Breast epithelium (tissue), 4 donors: ENCODE results near the gene IGSF22. TPM values are rescaled to one million over a fixed set of nuclear protein-coding genes. Genes with fewer than 3 reads are reported as not detected.

Experiments
- DNase-seq, 2 donors: peaks; one replicate each; pipeline ENCODE4 v3.0.0-alpha.2; 2019; ENCODE audit warnings: low spot score in 2 of 2
- H3K27ac ChIP-seq, 2 donors: fragments of 200-600 bp; sonication (generic) in 1 of 2; one replicate each; pipeline ENCODE4 v1.5.1; 2016 to 2019; ENCODE audit warnings: mild to moderate bottlenecking in 1 of 2
- H3K27me3 ChIP-seq, 2 donors: fragments of 200-600 bp; sonication (generic) in 1 of 2; one replicate each; pipeline versions ENCODE4 v1.5.1 to v1.6.0; 2017 to 2019; ENCODE audit warnings: control low read depth in 1 of 2, mild to moderate bottlenecking in 1 of 2
- H3K36me3 ChIP-seq: fragments of 200-600 bp; one replicate; pipeline ENCODE4 v1.5.1; 2019
- H3K4me1 ChIP-seq, 2 donors: fragments of 200-600 bp; sonication (generic); one replicate each; pipeline ENCODE4 v1.5.1; 2016 to 2019; ENCODE audit warnings: control low read depth in 1 of 2
- H3K4me3 ChIP-seq, 3 donors: fragments of 200-600 bp; sonication (generic); 1 replicate in 2 of 3; 2 replicates in 1 of 3; pipeline ENCODE4 v1.5.1; 2016 to 2019; ENCODE audit warnings: mild to moderate bottlenecking in 3 of 3, moderate library complexity in 2 of 3
- H3K9me3 ChIP-seq, 2 donors: fragments of 200-600 bp; sonication (generic) in 1 of 2; one replicate each; pipeline ENCODE4 v1.5.1; 2016 to 2019; ENCODE audit warnings: control low read depth in 1 of 2
- CTCF ChIP-seq, 3 donors: fragments of 450-650 bp; IDR thresholded peaks; one replicate each; pipeline ENCODE4 v1.5.1; 2016 to 2017; ENCODE audit warnings: antibody characterized with exemption in 3 of 3, mild to moderate bottlenecking in 3 of 3, moderate library complexity in 3 of 3
- POLR2A ChIP-seq: fragments of 450-650 bp; IDR thresholded peaks from one replicate; pipeline ENCODE4 v1.6.1; 2016; ENCODE audit warnings: antibody characterized with exemption, mild to moderate bottlenecking, moderate library complexity
- POLR2AphosphoS5 ChIP-seq, 3 donors: sonication (generic); formaldehyde crosslinking; IDR thresholded peaks; one replicate each; pipeline ENCODE4 v1.6.1; 2017; ENCODE audit warnings: antibody characterized with exemption in 3 of 3
- intact Hi-C: fragments of 100-400 bp; cut with DNase I; formaldehyde crosslinking; loops from one replicate; pipeline ENCODE4 v1.15.1; 2023; ENCODE audit warnings: low total_unique reads
- total RNA-seq, 3 donors: library from RNA; depleted of rRNA; stranded (reverse); fragments of >200 nt; gene quantifications; one replicate each; pipeline ENCODE4 v1.1.0, GENCODE V29; 2016

Gene IGSF22
- total RNA-seq, 3 donors from 2014 or later = 0.44 to 0.66 TPM; not detected in 1

- Histone ChIP-seq H3K27ac (peak overlapping the region in 1 of 2 donors; percentile 61), H3K9me3 (no peaks in the 10 kb centered on the region), H3K4me3 (no peak overlapping the region), H3K36me3 (no peaks in the 10 kb centered on the region), H3K27me3 (no peaks in the 10 kb centered on the region), H3K4me1 (no peaks in the 10 kb centered on the region)
- TF ChIP-seq POLR2AphosphoS5 (IDR thresholded peaks at IDR 0.05) (no peak), POLR2A (no peak), CTCF (IDR thresholded peaks at IDR 0.05) (no peak)
- intact Hi-C loops = no loop called here
- peak in 1 of 2 donors; percentile 56 for DNase-seq
Measured at GRCh38 chr11:18749681-18750319, 23.8 kb upstream of the IGSF22 start.

- no peak for DNase-seq
- Histone ChIP-seq H3K27me3 (no peaks in the 10 kb centered on the region), H3K27ac (no peak overlapping the region), H3K4me1 (no peaks in the 10 kb centered on the region), H3K36me3 (no peaks in the 10 kb centered on the region), H3K4me3 (no peak overlapping the region), H3K9me3 (no peaks in the 10 kb centered on the region)
- no peak for TF ChIP-seq POLR2AphosphoS5 (IDR thresholded peaks at IDR 0.05)
- TF ChIP-seq POLR2A = no peak
- TF ChIP-seq CTCF (IDR thresholded peaks at IDR 0.05) = no peak
- intact Hi-C loops = no loop called here
Measured at GRCh38 chr11:18748766-18749365, 22.9 kb upstream of the IGSF22 start.

DNA sequence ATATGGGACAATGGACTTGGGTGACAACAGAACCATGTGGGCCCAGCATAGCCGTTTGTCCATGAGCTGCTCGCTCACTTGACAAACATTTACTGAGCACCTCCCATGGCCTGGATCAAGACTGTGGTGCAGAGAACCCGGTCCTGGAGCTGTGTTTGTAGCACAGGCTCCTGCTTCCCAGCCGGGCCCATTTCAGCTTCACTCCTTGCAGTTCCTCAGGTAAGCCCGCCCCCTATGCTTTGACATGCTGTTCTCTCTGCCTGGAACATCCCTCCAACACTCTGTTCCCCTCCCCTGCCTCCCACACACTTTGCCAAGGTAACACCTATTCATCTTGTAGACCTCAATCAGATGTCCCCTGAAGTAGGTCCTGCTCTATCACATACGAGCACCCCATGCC lies 19.3 kb upstream of the IGSF22 start:
- intact Hi-C loops = no loop called here
- Histone ChIP-seq H3K27me3 (no peaks in the 10 kb centered on the region), H3K4me1 (no peaks in the 10 kb centered on the region), H3K9me3 (no peaks in the 10 kb centered on the region), H3K27ac (no peak overlapping the region), H3K4me3 (no peak overlapping the region), H3K36me3 (no peaks in the 10 kb centered on the region)
- DNase-seq = no peak
- no peak for TF ChIP-seq POLR2A
- no peak for TF ChIP-seq POLR2AphosphoS5 (IDR thresholded peaks at IDR 0.05)
- no peak for TF ChIP-seq CTCF (IDR thresholded peaks at IDR 0.05)

DNA sequence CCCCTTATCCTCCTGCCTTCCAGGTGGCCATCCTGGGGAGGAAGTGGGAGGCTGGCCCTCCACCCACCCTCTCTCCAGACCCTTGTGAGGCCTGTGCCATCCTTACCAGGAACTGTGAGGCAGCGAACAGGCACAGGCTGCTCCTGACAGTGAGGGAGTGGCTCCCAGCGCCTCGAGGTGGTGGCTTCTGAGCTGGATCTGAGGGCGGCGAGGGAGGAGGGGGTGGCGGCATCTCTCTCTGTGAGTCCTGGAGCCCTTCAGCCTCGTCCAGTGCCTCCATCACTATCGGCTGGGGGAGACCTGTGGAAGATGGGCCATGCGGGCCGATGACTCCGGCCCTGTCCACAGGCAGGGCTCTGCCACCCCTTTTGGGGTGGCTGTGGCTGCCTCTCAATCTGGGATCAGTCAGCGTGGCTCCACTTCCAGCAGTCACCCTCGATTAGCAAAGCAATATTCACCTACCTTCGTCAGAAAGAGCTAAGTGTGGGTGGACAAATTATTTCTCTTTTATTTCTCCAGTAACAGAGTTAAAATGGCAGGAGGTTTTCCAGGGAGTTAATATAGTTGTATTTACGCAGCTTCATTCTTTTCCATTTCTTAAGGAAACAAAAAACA lies 18.0 kb upstream of the IGSF22 start:
- H3K27me3 ChIP-seq = no peaks in the 10 kb centered on the region
- H3K27ac ChIP-seq = no peak overlapping the region
- DNase-seq = no peak
- H3K9me3 ChIP-seq = no peaks in the 10 kb centered on the region
- H3K4me3 ChIP-seq = no peak overlapping the region
- TF ChIP-seq CTCF (IDR thresholded peaks at IDR 0.05) (no peak), POLR2AphosphoS5 (IDR thresholded peaks at IDR 0.05) (no peak), POLR2A (no peak)
- H3K4me1 ChIP-seq = no peaks in the 10 kb centered on the region
- no peaks in the 10 kb centered on the region for H3K36me3 ChIP-seq
- intact Hi-C loops = no loop called here

DNA sequence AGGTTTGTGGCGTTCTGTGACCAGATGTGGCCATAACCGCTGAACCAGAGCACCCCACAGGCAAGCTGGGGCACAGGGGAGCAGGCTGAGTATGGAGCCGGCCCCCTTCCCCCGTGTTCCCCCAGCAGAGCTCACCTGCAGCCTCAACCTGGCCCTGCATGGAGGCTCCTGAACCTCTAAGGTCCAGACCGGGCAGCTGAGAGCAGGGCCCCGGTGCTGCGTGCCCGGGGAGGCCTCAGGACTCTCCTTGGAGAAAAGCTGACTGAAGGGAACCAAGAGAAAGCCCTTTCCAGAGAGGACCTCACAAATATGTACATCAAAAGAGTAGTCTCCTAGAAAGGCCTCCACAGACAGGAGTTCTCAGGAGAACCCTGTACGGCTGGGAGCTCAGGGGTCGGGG lies 17.4 kb upstream of the IGSF22 start:
- Histone ChIP-seq H3K4me3 (no peak overlapping the region), H3K27ac (no peak overlapping the region), H3K4me1 (no peaks in the 10 kb centered on the region), H3K27me3 (no peaks in the 10 kb centered on the region), H3K36me3 (no peaks in the 10 kb centered on the region), H3K9me3 (no peaks in the 10 kb centered on the region)
- DNase-seq = no peak
- intact Hi-C loops = no loop called here
- no peak for TF ChIP-seq CTCF (IDR thresholded peaks at IDR 0.05)
- TF ChIP-seq POLR2AphosphoS5 (IDR thresholded peaks at IDR 0.05) = no peak
- no peak for TF ChIP-seq POLR2A
